GM21423 (cell line): ENCODE data around the gene NRP1.
A peak's percentile ranks its signal among the peaks of the same experiment; 100 is the strongest.

Experiments
- ATAC-seq: cut with Tn5 transposase; IDR thresholded peaks from one replicate; pipeline ENCODE4 v1.9.1; 2021; ENCODE audit warnings: mild to moderate bottlenecking, moderate library complexity; ENCODE audit not compliant: unreplicated experiment

The NRP1 gene

GRCh38 chr10:33192190-33192589 is 142.3 kb downstream of the NRP1 start:
- no peak for ATAC-seq

- ATAC-seq: no peak
Measured at GRCh38 chr10:33190406-33190805, 144.1 kb downstream of the NRP1 start.

DNA sequence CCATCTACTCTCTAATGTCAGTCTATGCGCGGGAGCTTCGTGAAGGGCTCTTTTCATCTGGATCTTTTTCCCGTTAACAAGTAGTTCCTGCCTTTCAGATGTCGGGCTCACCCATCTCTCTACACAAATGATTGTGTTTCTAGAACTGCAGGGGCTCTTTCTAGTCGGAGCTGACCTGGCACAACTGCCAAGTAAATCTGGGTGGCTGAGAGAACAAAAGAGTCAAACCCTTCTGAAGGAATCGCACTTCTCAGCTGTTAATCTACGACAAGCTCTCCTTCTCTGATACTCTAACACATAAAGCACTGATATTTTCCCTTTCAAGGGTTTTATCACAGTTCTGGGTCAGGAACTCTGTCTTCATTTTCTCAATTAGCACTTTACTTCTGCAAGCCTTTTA is 144.7 kb downstream of the NRP1 start:
- no peak for ATAC-seq

GRCh38 chr10:33189363-33189762 is 145.1 kb downstream of the NRP1 start:
- no peak for ATAC-seq

- no peak for ATAC-seq
Measured at GRCh38 chr10:33187427-33187999, 147.0 kb downstream of the NRP1 start.

GRCh38 chr10:33186150-33186549 is 148.3 kb downstream of the NRP1 start:
- ATAC-seq: no peak

- no peak for ATAC-seq
Measured at GRCh38 chr10:33183655-33184054, 150.8 kb downstream of the NRP1 start.

- no peak for ATAC-seq
Measured at GRCh38 chr10:33180921-33181320, 153.5 kb downstream of the NRP1 start.

- no peak for ATAC-seq
Measured at GRCh38 chr10:33180390-33180789, 154.1 kb downstream of the NRP1 start.

DNA sequence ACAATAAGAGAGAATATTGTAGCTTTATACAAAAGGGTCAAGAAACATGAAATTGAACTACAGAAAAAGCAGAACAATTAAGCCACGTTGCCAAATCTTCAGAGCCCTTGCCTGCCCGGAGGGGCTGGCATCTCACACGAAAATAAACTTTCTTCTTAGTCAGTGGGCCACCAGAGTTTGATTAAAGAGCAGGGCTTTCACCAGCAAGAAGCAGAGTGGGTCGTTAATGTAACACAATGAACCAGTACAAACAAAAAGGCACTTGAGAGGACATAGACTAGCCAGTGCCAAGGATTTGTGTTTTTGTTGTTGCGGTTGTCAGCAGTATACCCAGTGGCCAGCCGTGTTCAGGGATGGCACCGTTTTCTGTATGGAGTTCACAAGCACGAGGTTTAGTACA is 155.4 kb downstream of the NRP1 start:
- no peak for ATAC-seq

DNA sequence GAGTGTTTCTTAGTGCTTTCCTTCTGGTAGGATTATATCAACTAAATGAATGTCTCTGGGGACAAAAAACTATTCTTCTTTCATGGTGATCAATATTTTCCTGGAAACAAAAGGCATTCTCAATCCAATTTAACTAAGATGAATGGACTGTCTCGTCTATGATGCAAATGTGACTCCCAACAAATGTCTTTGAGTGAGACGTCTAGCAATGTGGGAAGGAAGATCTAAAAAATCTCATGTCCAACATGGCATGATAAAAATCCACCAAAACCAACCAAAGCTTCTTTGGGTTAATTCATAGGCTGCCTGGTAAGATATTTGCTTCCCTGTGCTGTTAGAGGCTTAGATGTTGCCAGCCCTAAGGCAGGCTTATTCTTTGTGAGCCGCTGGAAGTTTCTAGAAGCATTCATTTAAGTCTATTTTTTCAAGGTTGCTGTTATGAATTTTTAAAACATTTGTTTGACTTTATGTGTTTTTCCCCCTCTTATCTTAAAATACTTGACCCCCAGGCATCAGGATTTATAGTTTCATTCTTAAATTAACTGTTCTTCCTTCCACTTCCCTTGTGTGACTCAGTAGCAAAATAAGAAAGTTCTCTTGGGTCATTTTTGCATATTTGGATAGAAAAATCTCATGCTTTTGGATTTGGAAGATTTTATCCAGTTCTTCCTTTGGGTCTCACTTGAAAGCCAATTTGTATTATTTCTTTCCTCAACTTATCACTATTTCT is 156.3 kb downstream of the NRP1 start:
- no peak for ATAC-seq

DNA sequence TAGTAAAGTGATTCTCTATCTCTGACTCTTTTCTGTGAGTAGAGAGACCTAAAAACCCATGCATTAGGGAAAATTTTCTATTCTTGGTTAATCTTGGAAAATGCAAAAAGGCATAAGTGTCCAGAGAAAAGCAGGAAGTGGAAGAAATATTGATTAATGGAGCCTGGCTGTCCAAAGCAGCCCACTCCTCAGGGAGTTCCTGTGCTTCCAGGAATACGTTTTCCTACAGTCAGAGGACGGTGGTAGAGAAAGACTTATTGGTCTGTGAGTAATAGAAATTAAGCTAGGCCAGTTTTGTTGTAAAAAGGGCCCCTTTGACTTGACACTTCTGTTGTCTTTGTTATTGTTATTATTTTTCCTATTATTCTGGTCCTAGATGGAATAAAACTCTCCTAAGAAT is 157.8 kb downstream of the NRP1 start:
- ATAC-seq: no peak

GRCh38 chr10:33174674-33175434 is 159.6 kb downstream of the NRP1 start:
- ATAC-seq: no peak

DNA sequence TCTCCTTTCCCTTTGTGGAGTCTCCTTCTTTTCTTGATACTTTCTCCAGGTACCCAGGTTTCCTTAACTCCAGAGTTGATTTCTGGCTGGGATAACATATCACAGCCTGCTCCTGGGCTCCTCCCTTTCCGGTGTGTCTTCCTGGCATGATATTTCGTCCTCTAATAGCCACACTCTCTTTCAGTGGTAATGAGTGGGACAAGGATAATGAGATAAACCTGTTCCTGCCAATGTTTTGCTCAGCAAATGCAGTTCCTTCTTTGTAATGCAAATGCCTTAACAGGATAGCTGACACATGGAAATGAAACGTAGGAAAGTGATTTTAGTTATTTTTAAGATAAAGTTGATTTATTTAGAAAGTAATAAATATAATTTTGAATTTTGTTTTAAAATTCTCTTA is 168.6 kb downstream of the NRP1 start:
- ATAC-seq: no peak

DNA sequence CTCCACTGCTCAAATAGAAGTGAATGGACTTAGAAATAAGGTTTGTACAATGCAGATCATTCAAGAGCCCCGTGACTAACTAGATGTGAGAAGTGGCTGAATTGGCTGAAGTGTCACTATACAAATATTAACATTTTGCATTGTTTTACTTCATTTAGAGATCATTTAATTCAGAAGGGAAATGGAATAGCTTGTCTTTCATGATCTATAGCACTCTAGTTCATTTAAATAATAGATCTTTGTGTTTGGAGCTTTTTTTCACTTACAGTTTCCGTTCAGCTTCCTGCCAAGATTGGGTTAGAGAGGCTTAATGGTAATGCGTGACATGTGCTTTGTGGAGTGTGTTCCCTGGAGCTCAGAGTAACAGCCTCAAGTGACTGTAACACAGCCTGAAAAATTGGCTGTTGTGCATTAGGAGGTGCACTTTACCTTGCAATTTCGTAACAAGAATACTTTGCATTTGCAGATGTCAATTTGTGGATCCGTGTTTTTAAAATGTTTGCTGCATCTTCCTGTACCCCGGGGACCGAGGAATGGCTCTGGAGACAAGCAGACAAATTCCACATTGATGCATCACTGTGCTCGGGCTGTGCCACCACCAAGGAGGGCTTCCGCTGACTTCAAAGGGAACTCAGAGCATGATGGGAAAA is 170.3 kb downstream of the NRP1 start:
- no peak for ATAC-seq

DNA sequence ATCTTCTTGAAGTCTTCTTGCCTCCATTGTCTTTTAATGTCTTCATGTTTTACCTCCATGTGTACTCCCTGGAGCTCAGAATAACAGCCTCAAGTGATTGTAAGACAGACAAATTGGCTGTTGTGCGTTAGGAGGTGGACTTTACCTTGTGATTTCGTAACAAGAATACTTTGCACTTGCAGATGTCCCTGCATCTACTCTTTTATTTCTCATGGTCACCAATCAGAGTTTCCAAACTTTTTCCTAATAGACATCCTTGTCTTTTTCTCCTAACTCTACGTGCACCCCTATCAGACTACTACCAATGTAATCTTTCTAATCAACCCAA is 172.3 kb downstream of the NRP1 start:
- ATAC-seq: no peak

- no peak for ATAC-seq
Measured at GRCh38 chr10:33161550-33162247, 172.8 kb downstream of the NRP1 start.

DNA sequence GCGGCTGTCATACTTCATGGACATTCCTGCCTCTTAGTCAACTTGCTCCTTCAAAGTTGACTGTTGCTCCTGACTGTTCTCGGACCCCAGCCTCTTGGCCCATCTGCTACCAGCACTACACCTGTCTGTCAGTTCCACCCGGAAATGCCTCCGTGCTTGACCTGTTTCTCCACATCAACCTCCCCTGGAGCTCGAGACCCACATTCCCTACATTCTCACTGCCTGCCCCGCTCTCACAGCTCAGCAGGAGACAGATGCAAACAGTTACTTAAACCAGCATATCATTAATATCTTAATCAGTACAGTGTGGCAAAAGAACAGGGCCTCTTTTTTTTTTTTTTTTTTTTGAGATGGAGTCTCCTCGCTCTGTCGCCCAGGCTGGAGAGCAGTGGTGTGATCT is 174.3 kb downstream of the NRP1 start:
- ATAC-seq: no peak

GRCh38 chr10:33157103-33157502 is 177.4 kb downstream of the NRP1 start:
- no peak for ATAC-seq

DNA sequence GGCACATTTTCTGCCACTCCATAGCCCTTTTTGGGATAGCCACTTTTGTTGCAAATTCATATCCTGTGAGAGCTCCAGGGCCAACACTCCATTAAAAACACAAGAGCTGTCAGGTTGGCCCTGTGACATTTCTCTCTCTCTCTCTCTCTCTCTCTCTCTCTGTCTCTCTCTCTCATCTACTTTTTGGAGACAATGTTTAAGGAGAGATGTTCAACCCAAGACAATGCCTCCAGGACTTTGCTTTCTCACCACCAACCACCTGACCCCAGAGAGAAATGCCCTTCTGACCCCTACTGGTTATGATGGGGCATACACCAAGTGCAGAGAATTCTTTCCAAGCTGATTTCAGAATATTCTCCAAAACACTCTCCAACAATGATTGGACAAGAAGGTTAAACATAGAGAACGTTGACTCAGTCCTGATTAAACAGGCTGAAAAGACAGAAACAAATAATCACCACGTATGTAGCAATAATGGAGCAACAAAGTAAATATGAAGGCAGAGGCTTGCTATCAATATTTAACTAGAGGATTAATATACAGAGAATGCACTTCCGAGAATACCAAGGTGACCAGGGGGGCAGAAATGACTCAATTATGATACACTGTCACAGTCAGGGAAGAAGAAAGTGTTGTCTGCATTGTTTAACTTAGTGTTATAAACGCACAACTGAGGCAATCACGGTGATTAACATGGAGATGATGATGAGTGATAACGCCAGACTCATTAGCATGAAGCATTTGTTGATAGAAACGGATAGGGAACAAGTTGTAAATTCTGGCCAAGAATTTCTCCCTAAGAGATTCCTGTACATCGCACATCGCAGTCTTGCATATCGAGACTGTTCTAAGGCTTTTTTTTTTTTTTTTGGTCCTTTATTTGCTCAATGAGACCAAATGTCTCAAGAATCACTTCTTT is 178.5 kb downstream of the NRP1 start:
- peak; percentile 91 for ATAC-seq
